H1 (cell line): ENCODE measurements around the gene DLL1.

Experiments used
- ATF2 ChIP-seq: IDR thresholded peaks from 2 replicates; pipeline ENCODE4 v1.6.1; 2012; ENCODE audit warnings: low read length, inconsistent platforms
- CTCF ChIP-seq, 3 experiments: IDR thresholded peaks; 1 replicate in 2 of 3; 2 replicates in 1 of 3; pipeline versions ENCODE4 v1.5.1 to v1.6.1; 2011; ENCODE audit warnings: low read length in 3 of 3, mild to moderate bottlenecking in 3 of 3, inconsistent platforms in 2 of 3, low read depth in 1 of 3, moderate library complexity in 1 of 3; ENCODE audit not compliant: insufficient read depth in 1 of 3; ENCODE audit errors: control extremely low read depth in 1 of 3
- POLR2A ChIP-seq, 2 experiments: IDR thresholded peaks; 1 replicate in 1 of 2; 2 replicates in 1 of 2; pipeline ENCODE4 v1.6.1; 2011; ENCODE audit warnings: low read depth in 2 of 2, low read length in 2 of 2, mild to moderate bottlenecking in 2 of 2; ENCODE audit errors: control extremely low read depth in 1 of 2
- SIN3A ChIP-seq, 2 experiments: IDR thresholded peaks in 1 of 2; conservative IDR thresholded peaks in 1 of 2; 2 replicates each; pipeline ENCODE4 v1.6.1; 2011 to 2012; ENCODE audit warnings: low read length in 2 of 2, improper control_type of control experiment in 1 of 2, low read depth in 1 of 2, mild to moderate bottlenecking in 1 of 2

GRCh38 chr6:170248861-170249600 lies 41.8 kb downstream of the DLL1 start:
- TF ChIP-seq SIN3A (conservative IDR thresholded peaks at IDR 0.05 in 1 of 2, IDR thresholded peaks at IDR 0.05 in 1 of 2; ENCODE audit: low read depth in 1 of 2, low read length in 2 of 2), result no peak
- no peak for TF ChIP-seq CTCF (IDR thresholded peaks at IDR 0.05; ENCODE audit: control extremely low read depth in 1 of 3, insufficient read depth in 1 of 3, low read depth in 1 of 3, low read length in 3 of 3)
- no peak for TF ChIP-seq POLR2A (IDR thresholded peaks at IDR 0.05; ENCODE audit: control extremely low read depth in 1 of 2, low read depth in 2 of 2, low read length in 2 of 2)
- no peak for TF ChIP-seq ATF2
